IPS-NIHi7 (cell line): ENCODE results near the gene TMEM8B.

ENCODE experiments used
- DNase-seq: peaks from one replicate; pipeline ENCODE4 v3.0.0; 2012; ENCODE audit warnings: mixed read lengths; ENCODE audit errors: extremely low spot score

TMEM8B gene

GRCh38 chr9:35841645-35841900, 12.5 kb downstream of the TMEM8B start:
- DNase-seq, result no peak

- DNase-seq, result no peak
These were observed 13.2 kb downstream of the TMEM8B start for GRCh38 chr9:35842020-35842745.

DNA sequence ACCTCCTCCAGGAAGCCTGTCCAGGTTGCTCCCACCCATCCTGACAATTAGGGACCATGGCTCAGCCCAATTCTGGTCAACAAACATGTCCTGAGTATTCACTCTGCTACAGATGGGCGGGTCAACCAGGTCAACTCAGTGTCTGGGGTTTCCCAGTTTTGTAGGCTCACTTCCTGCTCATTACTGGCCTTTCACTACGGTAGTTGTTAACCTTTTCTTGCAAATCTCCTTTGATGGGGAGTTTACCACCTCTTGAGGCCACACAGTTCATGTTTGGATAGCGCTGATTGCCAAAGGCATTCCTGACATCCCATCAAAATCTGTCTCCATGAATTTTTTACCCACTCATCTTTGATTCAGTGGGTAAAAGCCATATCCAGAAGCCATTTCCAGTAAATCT, 13.8 kb downstream of the TMEM8B start:
- no peak for DNase-seq

DNA sequence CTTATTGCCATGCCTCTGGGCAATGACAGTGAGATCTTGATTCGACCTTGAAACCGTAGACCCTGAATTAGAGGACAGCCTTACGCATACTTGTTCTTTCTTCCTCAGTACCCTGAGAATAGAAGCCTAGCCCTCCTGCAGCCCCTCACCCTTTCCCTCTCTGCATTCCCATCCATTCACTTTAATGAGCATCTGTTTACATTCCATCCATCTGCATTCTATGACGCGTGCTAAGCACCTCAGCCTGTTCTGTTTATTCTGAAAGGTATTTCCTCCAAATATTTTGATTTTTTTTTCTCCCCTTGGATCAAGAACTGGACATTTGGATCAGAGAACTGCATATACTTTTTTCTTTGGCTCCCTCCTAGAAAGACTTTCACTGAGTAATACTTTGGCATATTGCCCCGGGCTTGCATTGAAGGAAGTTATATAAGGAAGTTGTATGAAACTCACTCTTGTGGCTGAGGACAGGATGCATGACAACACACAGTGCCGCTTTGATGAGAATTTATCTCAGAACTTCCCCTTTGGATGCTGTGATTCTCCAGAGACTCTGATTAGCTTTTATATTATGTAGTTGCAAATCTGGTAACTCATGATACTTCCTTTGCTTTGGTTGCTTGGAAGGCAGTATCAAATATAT, 15.7 kb downstream of the TMEM8B start:
- DNase-seq, result no peak

DNA sequence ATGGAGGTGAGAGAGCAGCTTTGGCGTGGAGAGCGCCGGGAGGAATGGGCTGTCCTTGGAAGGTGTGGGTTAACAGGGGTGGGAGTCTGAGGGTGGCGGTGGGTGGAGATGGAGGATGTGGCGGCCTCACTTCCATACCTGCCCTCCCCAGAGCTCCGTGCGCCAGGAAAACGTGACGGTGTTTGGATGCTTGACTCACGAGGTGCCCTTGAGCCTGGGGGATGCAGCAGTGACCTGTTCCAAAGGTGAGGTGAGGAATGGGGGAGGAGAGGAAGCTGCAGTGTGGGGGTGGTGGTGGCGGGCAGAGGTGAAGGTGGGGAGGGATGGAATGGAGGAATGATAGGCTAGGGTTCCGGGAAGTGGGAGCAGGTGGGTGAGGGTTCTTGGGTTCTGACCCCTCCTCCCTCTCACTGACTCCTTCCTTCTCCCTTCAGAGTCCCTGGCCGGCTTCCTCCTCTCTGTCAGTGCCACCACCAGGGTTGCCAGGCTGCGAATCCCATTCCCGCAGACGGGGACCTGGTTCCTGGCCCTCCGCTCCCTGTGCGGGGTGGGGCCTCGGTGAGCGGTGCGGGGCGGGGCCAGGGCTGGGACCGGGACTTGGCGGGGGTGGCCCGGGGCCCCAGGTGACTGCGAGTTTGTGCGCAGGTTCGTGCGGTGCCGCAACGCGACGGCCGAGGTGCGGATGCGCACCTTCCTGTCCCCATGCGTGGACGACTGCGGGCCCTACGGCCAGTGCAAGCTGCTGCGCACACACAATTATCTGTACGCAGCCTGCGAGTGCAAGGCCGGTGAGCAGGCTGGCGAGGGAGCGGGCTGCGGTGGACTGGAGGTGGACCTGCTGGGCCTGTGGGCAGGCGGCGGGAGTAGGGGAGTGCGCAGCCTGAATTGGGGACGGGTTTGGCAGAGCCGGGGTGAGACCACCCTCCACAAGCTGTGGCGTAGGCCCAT, 17.1 kb downstream of the TMEM8B start:
- DNase-seq, result peak; percentile 66

DNA sequence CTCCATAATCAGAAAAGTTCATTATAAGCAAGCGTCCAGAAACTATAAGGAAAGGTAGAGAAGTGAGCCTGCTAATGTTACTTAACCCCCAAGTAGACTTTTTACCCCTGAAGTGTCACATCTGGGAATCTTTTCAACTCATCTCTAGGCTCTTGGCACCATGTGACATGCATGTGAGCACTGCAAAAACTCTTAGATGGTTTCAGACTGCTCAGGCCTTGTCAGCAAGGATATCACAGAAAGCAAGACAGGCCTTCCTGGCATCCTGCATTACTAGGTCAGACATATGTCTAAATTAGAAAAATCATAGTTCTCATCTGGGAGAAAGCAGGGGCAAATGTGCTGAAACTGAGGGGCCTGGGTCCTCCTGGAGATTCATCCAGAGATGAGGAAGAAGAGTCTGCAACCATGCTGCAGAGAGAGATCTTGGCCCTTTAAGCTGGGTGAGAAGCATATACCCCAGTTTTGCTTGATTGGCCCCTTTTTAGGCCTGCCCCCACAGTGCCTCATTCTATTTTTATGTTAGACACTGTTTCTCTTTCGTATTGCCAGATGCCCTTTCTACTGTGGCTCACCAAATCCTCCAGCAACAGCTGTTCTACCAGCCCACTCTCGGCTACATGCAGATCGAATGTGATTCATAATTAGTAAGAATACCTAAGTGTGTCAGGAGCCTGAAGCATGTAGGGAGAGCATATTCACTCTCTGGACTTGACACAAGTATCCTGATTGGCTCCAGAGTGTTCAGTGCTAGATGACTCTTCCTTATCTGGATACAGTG, 19.0 kb downstream of the TMEM8B start:
- DNase-seq, result no peak

DNA sequence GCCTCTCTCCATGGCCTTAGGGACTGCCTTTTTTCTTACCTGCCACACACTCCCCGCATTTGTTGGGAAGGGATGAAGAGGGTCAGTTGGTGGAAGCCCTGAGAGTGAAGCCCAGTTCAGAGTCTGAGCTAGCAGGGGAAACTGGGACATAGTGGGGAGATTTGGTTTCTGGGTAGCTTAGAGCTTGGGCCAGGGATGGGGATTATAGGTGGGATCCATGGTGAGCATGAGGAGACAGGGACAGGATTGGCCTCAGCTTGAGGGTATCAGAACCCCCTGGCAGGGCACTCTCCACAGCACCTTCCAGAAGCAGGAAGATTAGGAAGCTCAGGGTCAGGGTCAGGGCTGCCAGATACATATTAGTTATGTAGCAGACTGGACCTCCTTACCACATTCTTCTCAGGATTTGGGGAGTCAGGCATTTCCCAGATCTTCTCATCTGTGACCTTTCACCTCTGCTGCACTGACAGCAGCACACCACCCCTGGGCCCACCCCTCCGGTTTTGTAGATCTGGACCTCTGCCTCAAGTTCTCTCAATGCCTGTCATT, 23.3 kb downstream of the TMEM8B start:
- no peak for DNase-seq

- no peak for DNase-seq
These were observed 24.1 kb downstream of the TMEM8B start for GRCh38 chr9:35852876-35853865.

DNA sequence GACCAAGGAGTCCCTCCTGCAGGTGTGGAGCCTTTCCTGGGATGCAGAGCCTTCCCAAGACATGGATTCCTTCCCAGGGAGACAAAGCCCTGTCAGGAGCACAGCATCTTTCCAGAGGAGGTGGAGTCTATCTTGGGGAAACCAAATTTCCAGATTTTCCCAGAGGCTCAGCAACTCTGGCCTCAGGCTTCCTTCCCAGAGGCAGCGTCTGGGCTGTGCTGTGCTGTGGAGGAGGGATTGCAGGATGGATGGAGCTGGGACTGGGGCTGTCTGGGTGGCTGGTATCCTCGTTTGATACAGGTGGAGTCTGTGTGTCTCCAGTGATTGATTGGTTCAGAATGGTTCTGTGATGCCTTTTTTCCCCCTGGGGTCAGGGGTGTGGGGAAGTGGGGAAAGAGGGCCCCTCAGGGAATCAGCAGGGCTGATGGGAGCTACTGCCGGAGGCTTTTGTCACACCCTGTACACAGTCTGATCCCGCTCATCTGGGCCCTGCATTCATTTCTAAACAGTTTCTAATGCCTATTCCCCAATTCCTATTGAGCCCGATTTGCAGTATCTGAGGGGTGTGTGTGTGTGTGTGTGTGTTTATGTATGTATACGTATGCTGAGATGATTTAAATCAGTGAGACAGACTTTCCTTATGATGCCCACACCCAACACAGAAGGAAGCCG, 25.2 kb downstream of the TMEM8B start:
- no peak for DNase-seq

- DNase-seq, result no peak
These were observed 27.2 kb downstream of the TMEM8B start for GRCh38 chr9:35856206-35856605.

GRCh38 chr9:35856882-35857281, 27.9 kb downstream of the TMEM8B start:
- no peak for DNase-seq

DNA sequence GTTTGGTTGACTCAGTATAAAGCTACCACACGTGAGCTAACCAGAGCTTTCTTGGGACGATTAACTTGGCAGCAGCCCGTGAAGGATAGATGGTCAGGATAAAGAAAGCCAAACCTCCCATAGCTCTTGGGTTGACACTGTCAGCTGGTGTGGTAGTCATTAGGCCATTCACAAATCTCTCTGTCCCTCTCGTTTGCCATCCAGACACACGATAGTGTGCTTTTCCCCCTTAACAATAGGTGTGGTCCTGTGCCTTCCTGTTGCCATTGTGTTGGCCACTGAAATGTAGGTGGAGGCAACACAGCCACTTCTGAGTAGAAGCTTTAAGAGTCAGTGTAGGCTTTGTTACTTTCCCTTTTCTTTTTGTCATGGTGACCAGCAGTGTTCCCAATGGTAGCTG, 29.4 kb downstream of the TMEM8B start:
- DNase-seq, result no peak

DNA sequence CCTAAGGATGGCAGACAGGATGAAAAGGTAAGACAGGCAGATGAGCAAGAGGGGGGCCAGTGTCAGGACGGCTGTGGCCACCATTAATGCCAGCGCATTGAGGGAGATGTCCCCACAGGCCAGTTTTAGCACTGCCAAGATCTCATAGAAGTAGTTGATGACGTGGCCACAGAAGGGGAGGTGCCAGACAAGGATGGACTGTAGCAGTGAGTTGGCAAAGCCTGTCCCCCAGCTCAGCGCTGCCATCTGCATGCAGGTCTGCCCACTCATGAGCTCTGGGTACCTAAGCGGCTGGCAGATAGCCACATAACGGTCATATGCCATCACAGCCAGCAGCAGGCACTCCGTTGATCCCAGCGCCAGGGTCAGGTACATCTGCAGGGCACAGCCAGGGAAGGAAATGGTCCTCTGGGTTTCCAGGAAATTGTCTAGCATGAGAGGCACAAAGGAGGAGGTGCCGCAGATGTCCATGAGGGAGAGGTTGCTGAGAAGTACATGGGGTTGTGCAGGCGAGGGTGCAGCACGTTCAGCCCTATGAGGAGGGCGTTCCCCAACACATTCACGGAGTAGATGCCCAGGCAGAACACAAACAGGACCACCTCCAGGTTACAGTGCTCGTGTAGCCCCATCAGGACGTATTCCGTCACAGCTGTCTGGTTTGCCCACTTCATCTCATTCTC, 30.4 kb downstream of the TMEM8B start:
- DNase-seq, result no peak

DNA sequence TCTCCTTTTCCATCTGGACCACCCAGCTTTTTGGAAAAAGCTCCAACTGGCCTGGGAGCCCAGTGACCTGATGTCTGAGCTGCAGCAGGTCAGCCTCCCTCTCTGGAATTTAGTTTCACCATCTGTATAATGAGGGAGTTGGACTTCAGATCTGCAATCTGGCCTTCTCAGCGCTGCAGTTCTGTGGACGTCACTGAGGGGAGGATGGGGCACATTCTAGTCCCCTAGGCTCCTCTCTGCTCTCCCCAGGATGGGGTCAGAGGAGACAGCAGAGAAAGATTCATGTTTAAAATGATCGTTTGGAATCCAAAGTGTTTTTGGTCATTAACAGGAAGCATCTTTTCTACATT, 30.9 kb downstream of the TMEM8B start:
- no peak for DNase-seq

- DNase-seq, result peak; percentile 46
These were observed 32.3 kb downstream of the TMEM8B start for GRCh38 chr9:35861161-35861897.

GRCh38 chr9:35862328-35862727, 33.3 kb downstream of the TMEM8B start:
- DNase-seq, result no peak

DNA sequence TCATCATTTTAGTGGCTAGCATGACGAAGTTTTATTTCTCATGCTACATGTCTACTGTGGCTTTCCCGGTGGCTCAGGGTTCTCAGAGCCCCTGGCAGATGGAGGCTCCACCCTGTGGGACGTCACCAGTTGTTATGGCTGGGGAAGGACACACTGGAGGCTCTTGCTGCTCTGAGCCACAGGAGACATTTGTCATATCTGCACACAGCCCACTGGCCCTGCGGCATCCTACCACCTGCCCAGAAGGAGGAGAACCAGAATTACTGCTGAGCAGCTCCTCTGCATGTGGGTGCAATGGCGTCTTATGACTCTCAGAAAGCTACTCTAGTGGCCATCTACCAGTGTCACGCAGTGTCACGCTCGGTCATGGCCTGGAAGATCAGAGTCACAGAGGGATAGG, 34.6 kb downstream of the TMEM8B start:
- DNase-seq, result no peak

- DNase-seq, result no peak
These were observed 35.7 kb downstream of the TMEM8B start for GRCh38 chr9:35864695-35865255.
